Activated naive CD8-positive, alpha-beta T cell treated with anti-CD3 and anti-CD28 coated beads, Interleukin-2, amount 50 U/mL, for 24 hours (primary cell): Measurements from ENCODE around the gene ST3GAL2.
"Not testable (repeated sequence)": the region's sequence is repeated elsewhere in the genome, so short reads cannot be mapped to it uniquely, and the experiment has no call there.

Experiments
- ATAC-seq: fragments of 150-1000 bp; cut with Tn5 transposase; one replicate; pipeline ENCODE4 v1.10.0; 2021
- DNase-seq: peaks from one replicate; pipeline ENCODE4 v3.0.0; 2021
- H3K27ac Mint-ChIP-seq: one replicate; pipeline ENCODE4 v1.8.0; 2021; ENCODE audit warnings: mild to moderate bottlenecking, mixed read lengths
- H3K27me3 Mint-ChIP-seq: one replicate; pipeline ENCODE4 v1.8.0; 2021; ENCODE audit warnings: mixed read lengths
- H3K36me3 Mint-ChIP-seq: one replicate; pipeline ENCODE4 v1.8.0; 2021; ENCODE audit warnings: low read depth, mixed read lengths
- H3K4me1 Mint-ChIP-seq: one replicate; pipeline ENCODE4 v1.8.0; 2021; ENCODE audit warnings: mixed read lengths
- H3K4me3 Mint-ChIP-seq: one replicate; pipeline ENCODE4 v1.8.0; 2021; ENCODE audit warnings: mild to moderate bottlenecking, moderate library complexity, mixed read lengths
- H3K9me3 Mint-ChIP-seq: one replicate; pipeline ENCODE4 v1.8.0; 2021; ENCODE audit warnings: mixed read lengths

The ST3GAL2 gene

GRCh38 chr16:70398177-70398743 is 40.6 kb downstream of the ST3GAL2 start:
- H3K9me3 Mint-ChIP-seq: no peaks in the 10 kb centered on the region
- DNase-seq (no peak), ATAC-seq (no peak)
- no peak overlapping the region for H3K27ac Mint-ChIP-seq
- peaks cover 9% of the 10 kb centered on the region for H3K4me1 Mint-ChIP-seq
- no peak overlapping the region for H3K4me3 Mint-ChIP-seq
- no peaks in the 10 kb centered on the region for H3K27me3 Mint-ChIP-seq
- no peaks in the 10 kb centered on the region for H3K36me3 Mint-ChIP-seq

- no peaks in the 10 kb centered on the region for H3K27me3 Mint-ChIP-seq
- no peak for DNase-seq
- ATAC-seq: no peak
- H3K36me3 Mint-ChIP-seq: no peaks in the 10 kb centered on the region
- no peak overlapping the region for H3K27ac Mint-ChIP-seq
- H3K9me3 Mint-ChIP-seq: no peaks in the 10 kb centered on the region
- peaks cover 2% of the 10 kb centered on the region for H3K4me1 Mint-ChIP-seq
- H3K4me3 Mint-ChIP-seq: no peak overlapping the region
These were observed 42.5 kb downstream of the ST3GAL2 start for GRCh38 chr16:70396246-70396904.

GRCh38 chr16:70395345-70395901 is 43.5 kb downstream of the ST3GAL2 start:
- DNase-seq (peak; percentile 81), ATAC-seq (peak; percentile 86)
- Mint-ChIP-seq H3K36me3 (no peaks in the 10 kb centered on the region), H3K4me1 (peaks cover 2% of the 10 kb centered on the region), H3K27ac (no peak overlapping the region), H3K27me3 (no peaks in the 10 kb centered on the region), H3K9me3 (no peaks in the 10 kb centered on the region), H3K4me3 (no peak overlapping the region)

GRCh38 chr16:70394853-70395252 is 44.0 kb downstream of the ST3GAL2 start:
- Mint-ChIP-seq H3K4me3 (no peak overlapping the region), H3K27me3 (no peaks in the 10 kb centered on the region), H3K9me3 (no peaks in the 10 kb centered on the region), H3K36me3 (no peaks in the 10 kb centered on the region), H3K27ac (no peak overlapping the region), H3K4me1 (peaks cover 2% of the 10 kb centered on the region)
- DNase-seq (no peak), ATAC-seq (no peak)

GRCh38 chr16:70393662-70394061 is 45.2 kb downstream of the ST3GAL2 start:
- Mint-ChIP-seq H3K4me1 (peaks cover 2% of the 10 kb centered on the region), H3K27ac (no peak overlapping the region), H3K36me3 (no peaks in the 10 kb centered on the region), H3K9me3 (no peaks in the 10 kb centered on the region), H3K4me3 (no peak overlapping the region), H3K27me3 (no peaks in the 10 kb centered on the region)
- DNase-seq (no peak), ATAC-seq (no peak)

GRCh38 chr16:70392606-70393005 is 46.3 kb downstream of the ST3GAL2 start:
- no peaks in the 10 kb centered on the region for H3K27me3 Mint-ChIP-seq
- H3K27ac Mint-ChIP-seq: no peak overlapping the region
- peaks cover 6% of the 10 kb centered on the region for H3K36me3 Mint-ChIP-seq
- H3K9me3 Mint-ChIP-seq: no peaks in the 10 kb centered on the region
- no peak for ATAC-seq
- H3K4me3 Mint-ChIP-seq: no peak overlapping the region
- H3K4me1 Mint-ChIP-seq: peaks cover 2% of the 10 kb centered on the region
- DNase-seq: no peak

GRCh38 chr16:70391881-70392481 is 46.9 kb downstream of the ST3GAL2 start:
- Mint-ChIP-seq H3K9me3 (no peaks in the 10 kb centered on the region), H3K36me3 (peaks cover 6% of the 10 kb centered on the region), H3K4me1 (peaks cover 2% of the 10 kb centered on the region), H3K27ac (no peak overlapping the region), H3K27me3 (no peaks in the 10 kb centered on the region), H3K4me3 (no peak overlapping the region)
- no peak for DNase-seq
- ATAC-seq: no peak

- H3K36me3 Mint-ChIP-seq: peaks cover 6% of the 10 kb centered on the region
- DNase-seq (no peak), ATAC-seq (no peak)
- no peak overlapping the region for H3K27ac Mint-ChIP-seq
- H3K27me3 Mint-ChIP-seq: no peaks in the 10 kb centered on the region
- H3K4me3 Mint-ChIP-seq: no peak overlapping the region
- no peaks in the 10 kb centered on the region for H3K9me3 Mint-ChIP-seq
- H3K4me1 Mint-ChIP-seq: peaks cover 2% of the 10 kb centered on the region
These were observed 47.5 kb downstream of the ST3GAL2 start for GRCh38 chr16:70391446-70391845.

- Mint-ChIP-seq H3K36me3 (peaks cover 6% of the 10 kb centered on the region), H3K4me1 (peaks cover 2% of the 10 kb centered on the region), H3K9me3 (no peaks in the 10 kb centered on the region), H3K27ac (no peak overlapping the region), H3K27me3 (no peaks in the 10 kb centered on the region), H3K4me3 (no peak overlapping the region)
- no peak for ATAC-seq
- no peak for DNase-seq
These were observed 48.1 kb downstream of the ST3GAL2 start for GRCh38 chr16:70390774-70391173.

GRCh38 chr16:70388006-70388680 is 50.8 kb downstream of the ST3GAL2 start:
- H3K36me3 Mint-ChIP-seq: peaks cover 10% of the 10 kb centered on the region

GRCh38 chr16:70386289-70386986 is 52.5 kb downstream of the ST3GAL2 start:
- H3K4me1 Mint-ChIP-seq, H3K4me3 Mint-ChIP-seq, H3K27ac Mint-ChIP-seq, H3K27me3 Mint-ChIP-seq, DNase-seq, ATAC-seq, H3K9me3 Mint-ChIP-seq: not testable (repeated sequence)
- peaks cover 12% of the 10 kb centered on the region for H3K36me3 Mint-ChIP-seq

More at GRCh38 chr16:70388006-70388680, 50.8 kb downstream of the ST3GAL2 start:
- H3K27me3 Mint-ChIP-seq: no peaks in the 10 kb centered on the region
- H3K27ac Mint-ChIP-seq: no peak overlapping the region
- H3K4me1 Mint-ChIP-seq: no peaks in the 10 kb centered on the region
- ATAC-seq: no peak
- no peak for DNase-seq
- H3K9me3 Mint-ChIP-seq: no peaks in the 10 kb centered on the region
- H3K4me3 Mint-ChIP-seq: no peak overlapping the region

- Mint-ChIP-seq H3K27ac (no peak overlapping the region), H3K9me3 (no peaks in the 10 kb centered on the region), H3K36me3 (peaks cover 21% of the 10 kb centered on the region), H3K4me3 (no peak overlapping the region), H3K4me1 (peaks cover 15% of the 10 kb centered on the region), H3K27me3 (no peaks in the 10 kb centered on the region)
- DNase-seq: no peak
- no peak for ATAC-seq
These were observed 55.4 kb downstream of the ST3GAL2 start for GRCh38 chr16:70383421-70383960.

- H3K27me3 Mint-ChIP-seq: no peaks in the 10 kb centered on the region
- DNase-seq (no peak), ATAC-seq (peak; percentile 33)
- H3K36me3 Mint-ChIP-seq: peaks cover 21% of the 10 kb centered on the region
- no peaks in the 10 kb centered on the region for H3K9me3 Mint-ChIP-seq
- peaks cover 19% of the 10 kb centered on the region for H3K4me1 Mint-ChIP-seq
- H3K4me3 Mint-ChIP-seq: peak overlapping the region; percentile 95
- peak overlapping the region; percentile 98 for H3K27ac Mint-ChIP-seq
These were observed 57.1 kb downstream of the ST3GAL2 start for GRCh38 chr16:70381604-70382342.
